Stimulated activated naive B cell treated with anti-CD40 and anti-IgM and Interleukin-4, amounts not matched to agents 10 μg/mL and 1 μg/mL and 100 μg/mL, for 72 hours (primary cell): ENCODE measurements around the gene COL5A2.

Source experiments
- ATAC-seq, 2 donors: fragments of 150-1000 bp; cut with Tn5 transposase; replicated peaks; 2 replicates each; pipeline ENCODE4 v1.10.0; 2021; ENCODE audit warnings: moderate library complexity in 1 of 2
- DNase-seq: peaks from one replicate; pipeline ENCODE4 v3.0.0; 2021
- H3K27ac Mint-ChIP-seq: one replicate; pipeline ENCODE4 v1.8.0; 2022; ENCODE audit warnings: mild to moderate bottlenecking, mixed read lengths
- H3K27me3 Mint-ChIP-seq, 2 donors: one replicate each; pipeline ENCODE4 v1.8.0; 2022; ENCODE audit warnings: mixed read lengths in 2 of 2
- H3K36me3 Mint-ChIP-seq, 2 donors: one replicate each; pipeline ENCODE4 v1.8.0; 2022; ENCODE audit warnings: mixed read lengths in 2 of 2, mild to moderate bottlenecking in 1 of 2
- H3K4me1 Mint-ChIP-seq, 2 donors: one replicate each; pipeline ENCODE4 v1.8.0; 2022; ENCODE audit warnings: mixed read lengths in 2 of 2, mild to moderate bottlenecking in 1 of 2
- H3K4me3 Mint-ChIP-seq, 2 donors: one replicate each; pipeline ENCODE4 v1.8.0; 2022; ENCODE audit warnings: mild to moderate bottlenecking in 2 of 2, mixed read lengths in 2 of 2, moderate library complexity in 1 of 2
- H3K9me3 Mint-ChIP-seq, 2 donors: one replicate each; pipeline ENCODE4 v1.8.0; 2022; ENCODE audit warnings: mixed read lengths in 2 of 2, mild to moderate bottlenecking in 1 of 2

Gene COL5A2

DNA sequence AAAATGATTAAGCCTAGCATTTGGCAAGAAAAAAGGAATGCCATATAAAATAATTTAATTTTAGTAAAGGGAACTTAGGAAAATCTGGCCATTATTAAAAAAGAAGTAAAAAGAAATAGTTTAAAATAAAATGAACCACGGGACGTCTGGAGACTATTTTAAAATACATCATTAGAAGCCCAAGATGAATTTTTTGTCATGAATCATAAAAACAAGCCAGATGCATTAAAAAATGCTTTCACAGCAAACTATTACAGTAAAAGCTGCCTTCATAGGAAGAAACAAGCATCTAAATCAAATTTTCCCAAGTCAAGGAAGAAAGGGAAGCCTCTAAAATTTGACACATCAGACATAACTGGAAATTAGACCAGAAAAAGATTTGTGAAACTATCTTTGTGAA, 33.0 kb downstream of the COL5A2 start:
- ATAC-seq (no peak), DNase-seq (no peak)
- no peak overlapping the region for H3K27ac Mint-ChIP-seq
- no peaks in the 10 kb centered on the region for H3K36me3 Mint-ChIP-seq
- H3K27me3 Mint-ChIP-seq = no peaks in the 10 kb centered on the region
- no peak overlapping the region for H3K4me3 Mint-ChIP-seq
- H3K9me3 Mint-ChIP-seq = no peaks in the 10 kb centered on the region
- no peaks in the 10 kb centered on the region for H3K4me1 Mint-ChIP-seq

DNA sequence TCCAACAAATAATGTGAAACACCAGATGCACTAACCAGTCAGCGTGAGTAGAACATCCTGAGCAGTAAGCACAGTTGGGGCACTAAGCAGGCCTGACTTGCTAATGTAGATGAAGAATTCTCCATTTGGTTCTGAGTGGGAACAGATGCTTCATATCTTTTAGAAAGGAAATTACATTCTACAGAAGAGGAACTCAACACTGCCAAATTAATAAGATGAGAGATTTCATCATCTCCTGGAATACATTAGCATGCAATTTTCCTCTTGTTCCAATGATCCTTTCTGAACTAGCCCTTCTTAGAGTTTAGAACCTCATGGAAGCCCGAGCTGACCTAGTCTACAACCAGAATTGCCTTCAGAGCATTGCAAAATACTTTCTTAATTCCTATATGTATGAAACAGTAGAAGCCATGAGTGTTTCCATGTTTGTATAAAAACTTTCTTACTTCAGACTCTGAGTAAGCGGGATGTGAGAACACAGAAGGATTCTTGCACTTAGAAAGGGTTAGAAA, 34.8 kb downstream of the COL5A2 start:
- Mint-ChIP-seq H3K27ac (no peak overlapping the region), H3K27me3 (no peaks in the 10 kb centered on the region), H3K4me3 (no peak overlapping the region), H3K9me3 (no peaks in the 10 kb centered on the region), H3K4me1 (no peaks in the 10 kb centered on the region), H3K36me3 (no peaks in the 10 kb centered on the region)
- DNase-seq = no peak
- no peak for ATAC-seq

DNA sequence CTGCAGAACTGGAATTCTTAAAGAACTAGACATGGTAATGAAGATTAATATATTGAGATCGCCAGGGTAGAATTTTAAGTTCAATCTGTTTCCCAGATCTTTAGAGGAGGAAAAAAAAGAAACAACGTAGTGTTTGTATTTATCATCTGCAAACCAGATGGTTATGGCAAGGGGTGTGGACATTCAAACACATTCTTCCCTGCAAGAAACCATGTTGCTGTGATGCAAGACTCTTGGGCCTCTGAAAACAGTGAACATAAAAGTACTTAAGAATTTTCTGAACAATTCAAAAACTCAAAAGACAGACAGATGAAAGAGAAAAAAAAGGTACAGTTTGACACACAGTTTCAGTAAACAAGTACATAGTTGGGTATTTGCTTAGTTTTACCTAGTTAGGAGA, 35.6 kb downstream of the COL5A2 start:
- no peak overlapping the region for H3K4me3 Mint-ChIP-seq
- ATAC-seq = no peak
- no peaks in the 10 kb centered on the region for H3K9me3 Mint-ChIP-seq
- no peaks in the 10 kb centered on the region for H3K27me3 Mint-ChIP-seq
- H3K27ac Mint-ChIP-seq = no peak overlapping the region
- H3K4me1 Mint-ChIP-seq = no peaks in the 10 kb centered on the region
- H3K36me3 Mint-ChIP-seq = no peaks in the 10 kb centered on the region
- no peak for DNase-seq

DNA sequence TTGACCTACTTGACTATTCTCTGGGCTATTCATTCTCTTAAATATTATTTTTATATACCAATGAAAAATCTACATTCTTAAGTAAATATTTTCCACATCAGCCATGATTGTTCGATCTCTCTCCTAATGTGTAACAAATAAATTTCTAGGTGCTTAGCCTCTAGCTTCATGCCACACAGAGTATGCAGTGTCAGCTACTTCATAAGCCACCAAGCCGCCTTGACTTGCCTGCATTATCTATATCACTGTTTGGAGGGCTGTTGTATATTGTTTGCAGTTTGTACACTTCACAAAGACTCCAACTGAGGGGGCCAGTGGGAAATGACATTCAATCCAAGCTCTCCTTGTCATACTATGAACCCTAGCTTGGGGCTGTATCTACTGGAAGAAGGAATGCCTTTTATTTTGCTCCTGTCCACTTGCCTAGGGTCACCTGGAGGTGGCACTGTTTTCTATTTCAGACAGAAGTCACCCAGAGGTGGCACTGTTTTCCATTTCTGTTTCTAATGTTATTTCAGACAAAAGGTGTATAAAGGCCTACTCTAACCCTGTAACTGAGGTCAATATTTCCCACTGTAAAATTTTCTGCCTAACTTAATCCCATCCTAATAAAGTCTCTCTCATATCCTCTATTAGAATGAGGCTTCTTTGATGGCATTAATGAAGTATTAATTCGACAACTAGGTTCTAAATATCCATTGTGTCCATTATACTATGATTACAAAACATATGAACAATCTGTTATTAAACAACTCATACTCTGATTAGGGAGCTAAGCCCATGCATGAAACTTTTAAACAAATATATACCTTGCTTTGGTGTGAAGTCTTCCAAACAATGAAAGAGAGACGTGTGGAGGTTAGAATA, 36.4 kb downstream of the COL5A2 start:
- H3K36me3 Mint-ChIP-seq = no peaks in the 10 kb centered on the region
- H3K4me3 Mint-ChIP-seq = no peak overlapping the region
- peak; percentile 1 for DNase-seq
- no peak overlapping the region for H3K27ac Mint-ChIP-seq
- peak; percentile 77 to 79 for ATAC-seq
- no peaks in the 10 kb centered on the region for H3K9me3 Mint-ChIP-seq
- no peaks in the 10 kb centered on the region for H3K27me3 Mint-ChIP-seq
- H3K4me1 Mint-ChIP-seq = no peaks in the 10 kb centered on the region

DNA sequence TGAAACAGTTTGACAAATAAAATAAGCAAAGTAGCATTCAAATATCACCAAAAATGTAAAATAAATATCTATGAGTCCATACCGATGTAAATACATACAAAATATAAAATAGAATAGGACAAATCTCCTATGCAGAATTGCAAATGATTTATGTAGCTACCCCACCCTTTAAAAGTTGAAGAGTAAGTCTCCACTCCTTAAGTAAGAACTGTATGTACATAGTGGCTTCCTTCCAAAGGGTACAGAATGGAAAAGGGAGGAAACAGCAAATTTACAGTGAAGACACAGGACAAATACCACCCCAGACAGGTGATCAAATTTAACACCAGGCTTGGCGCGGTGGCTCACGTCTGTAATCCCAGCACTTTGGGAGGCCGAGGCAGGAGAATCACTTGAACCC, 40.8 kb downstream of the COL5A2 start:
- ATAC-seq = no peak
- Mint-ChIP-seq H3K4me3 (no peak overlapping the region), H3K9me3 (no peaks in the 10 kb centered on the region), H3K36me3 (no peaks in the 10 kb centered on the region), H3K27me3 (no peaks in the 10 kb centered on the region), H3K4me1 (no peaks in the 10 kb centered on the region), H3K27ac (no peak overlapping the region)
- no peak for DNase-seq

DNA sequence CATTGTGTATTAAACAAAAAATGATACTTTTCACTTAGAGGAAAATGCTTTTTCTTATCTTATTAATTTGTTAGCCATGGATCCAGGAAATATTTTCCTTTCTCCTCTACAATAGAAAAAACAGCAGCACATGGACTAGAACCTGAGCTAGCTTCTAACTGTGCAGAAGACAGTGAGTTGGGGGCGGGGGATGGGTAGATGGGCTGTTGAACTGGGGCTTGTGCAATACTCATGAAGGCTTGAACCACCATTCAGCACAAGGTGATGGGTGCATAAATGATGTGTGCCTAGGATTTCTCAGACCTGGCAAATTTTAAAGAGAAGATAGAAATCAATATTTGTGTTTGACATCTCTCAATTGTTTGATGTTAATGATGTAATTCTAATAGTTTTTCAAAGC, 42.0 kb downstream of the COL5A2 start:
- Mint-ChIP-seq H3K4me1 (no peaks in the 10 kb centered on the region), H3K27ac (no peak overlapping the region), H3K27me3 (peaks cover 0 to 4% of the 10 kb centered on the region in 2 donors), H3K36me3 (no peaks in the 10 kb centered on the region), H3K4me3 (no peak overlapping the region), H3K9me3 (no peaks in the 10 kb centered on the region)
- no peak for DNase-seq
- ATAC-seq = no peak

DNA sequence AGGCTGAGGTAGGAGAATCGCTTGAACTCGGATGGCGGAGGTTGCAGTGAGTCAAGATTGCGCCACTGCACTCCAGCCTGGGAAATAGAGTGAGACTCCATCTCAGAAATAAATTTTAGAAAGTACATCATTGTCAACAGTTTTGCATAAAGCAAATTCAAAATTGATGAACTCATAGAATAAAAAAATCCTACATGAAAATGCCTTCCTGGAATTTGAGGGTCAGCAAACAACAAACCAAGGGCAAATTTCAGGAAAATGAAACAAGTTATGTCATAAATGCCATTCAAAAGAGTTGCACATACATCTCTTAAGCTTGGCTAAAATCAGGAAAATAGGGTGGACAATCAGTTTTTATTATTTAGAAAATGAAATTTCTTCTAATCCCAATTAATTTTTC, 45.1 kb downstream of the COL5A2 start:
- Mint-ChIP-seq H3K27me3 (peaks cover 0 to 4% of the 10 kb centered on the region in 2 donors), H3K4me1 (no peaks in the 10 kb centered on the region), H3K4me3 (no peak overlapping the region), H3K27ac (no peak overlapping the region), H3K9me3 (no peaks in the 10 kb centered on the region), H3K36me3 (no peaks in the 10 kb centered on the region)
- DNase-seq (no peak), ATAC-seq (no peak)

DNA sequence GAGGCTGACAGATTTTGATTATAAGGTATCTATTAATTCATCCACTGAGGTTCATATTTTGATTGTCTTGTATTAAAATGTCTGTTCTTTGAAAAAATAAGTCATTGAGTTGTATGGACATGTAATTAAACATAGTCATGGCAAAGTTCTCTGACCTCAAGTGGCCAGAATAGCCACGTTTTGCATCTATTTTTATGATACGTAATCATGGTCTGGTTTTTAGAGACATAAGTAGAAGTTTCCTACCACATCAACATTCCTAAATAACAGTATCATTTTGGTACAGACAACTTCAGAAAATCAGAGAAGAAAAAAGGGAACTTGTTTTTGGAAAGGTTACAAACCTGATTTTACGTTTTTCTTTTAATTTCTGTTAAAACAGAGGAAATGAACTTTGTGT, 47.6 kb downstream of the COL5A2 start:
- ATAC-seq (no peak), DNase-seq (no peak)
- no peak overlapping the region for H3K4me3 Mint-ChIP-seq
- no peaks in the 10 kb centered on the region for H3K9me3 Mint-ChIP-seq
- peaks cover 0 to 4% of the 10 kb centered on the region in 2 donors for H3K27me3 Mint-ChIP-seq
- H3K36me3 Mint-ChIP-seq = no peaks in the 10 kb centered on the region
- no peak overlapping the region for H3K27ac Mint-ChIP-seq
- no peaks in the 10 kb centered on the region for H3K4me1 Mint-ChIP-seq

DNA sequence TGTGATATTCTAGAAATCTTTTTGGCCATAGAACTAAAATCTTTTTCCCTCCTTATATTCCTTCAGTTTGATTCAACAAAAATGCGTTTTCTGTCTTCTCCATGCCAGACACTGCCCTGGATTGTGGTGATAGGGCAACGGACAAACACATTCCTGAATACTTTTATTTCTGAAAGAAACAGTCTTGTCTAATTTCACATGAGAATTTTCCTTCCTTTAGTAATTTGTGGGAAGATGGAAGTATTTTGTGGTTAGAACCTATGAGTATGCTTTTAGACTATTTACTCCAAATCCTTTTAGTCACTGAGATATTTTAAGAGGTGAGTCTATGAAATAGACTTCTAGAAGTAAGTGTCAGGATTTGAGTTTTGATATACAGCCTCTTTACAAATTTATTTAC, 49.6 kb downstream of the COL5A2 start:
- no peaks in the 10 kb centered on the region for H3K9me3 Mint-ChIP-seq

DNA sequence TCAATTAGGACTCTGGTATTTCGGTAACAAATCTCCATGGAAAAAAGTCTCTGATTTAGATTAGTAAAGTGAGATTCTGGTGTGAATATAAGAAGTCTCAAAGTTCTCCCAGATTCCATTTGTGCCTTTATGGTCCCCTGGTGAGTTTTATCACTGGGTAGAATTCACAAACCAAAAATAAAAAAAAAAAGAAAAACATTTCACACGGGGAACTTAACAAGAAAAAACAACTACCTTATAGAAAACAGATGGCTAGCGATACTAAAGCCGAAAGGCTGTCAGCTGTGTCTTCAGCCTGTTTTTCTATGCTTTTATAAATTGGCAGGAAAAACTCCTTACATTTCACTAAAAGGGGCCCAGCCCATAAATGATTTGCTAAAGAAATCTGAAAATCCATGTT, 50.6 kb downstream of the COL5A2 start:
- H3K9me3 Mint-ChIP-seq = no peaks in the 10 kb centered on the region
- no peaks in the 10 kb centered on the region for H3K36me3 Mint-ChIP-seq
- ATAC-seq (no peak), DNase-seq (no peak)
- H3K27ac Mint-ChIP-seq = no peak overlapping the region
- H3K27me3 Mint-ChIP-seq = peaks cover 0 to 4% of the 10 kb centered on the region in 2 donors
- H3K4me1 Mint-ChIP-seq = no peaks in the 10 kb centered on the region
- H3K4me3 Mint-ChIP-seq = no peak overlapping the region

More for the DNA sequence above, 49.6 kb downstream of the COL5A2 start:
- Mint-ChIP-seq H3K4me1 (no peaks in the 10 kb centered on the region), H3K27ac (no peak overlapping the region), H3K4me3 (no peak overlapping the region), H3K27me3 (peaks cover 0 to 4% of the 10 kb centered on the region in 2 donors), H3K36me3 (no peaks in the 10 kb centered on the region)
- DNase-seq (no peak), ATAC-seq (no peak)

DNA sequence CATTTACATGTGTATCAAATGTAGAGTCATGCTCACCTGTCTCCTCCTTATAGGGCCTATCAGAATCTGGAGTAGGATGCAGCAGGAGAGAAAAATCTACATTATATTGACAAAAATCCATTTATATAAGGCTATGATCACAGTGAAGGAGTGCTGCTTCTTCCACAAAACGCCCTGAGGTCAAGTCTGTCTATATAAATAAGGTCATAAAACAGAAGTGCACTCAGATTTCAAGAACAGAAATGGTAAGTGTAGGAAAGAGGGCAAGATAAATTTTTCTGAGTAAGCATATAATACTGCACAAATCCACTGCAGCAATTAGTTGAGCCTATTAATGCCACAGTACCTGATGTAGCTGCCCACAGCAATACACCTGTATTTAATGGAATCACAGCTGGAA, 51.8 kb downstream of the COL5A2 start:
- no peaks in the 10 kb centered on the region for H3K9me3 Mint-ChIP-seq
- ATAC-seq (no peak), DNase-seq (no peak)
- no peaks in the 10 kb centered on the region for H3K27me3 Mint-ChIP-seq
- no peak overlapping the region for H3K4me3 Mint-ChIP-seq
- no peak overlapping the region for H3K27ac Mint-ChIP-seq
- H3K36me3 Mint-ChIP-seq = no peaks in the 10 kb centered on the region
- H3K4me1 Mint-ChIP-seq = no peaks in the 10 kb centered on the region

DNA sequence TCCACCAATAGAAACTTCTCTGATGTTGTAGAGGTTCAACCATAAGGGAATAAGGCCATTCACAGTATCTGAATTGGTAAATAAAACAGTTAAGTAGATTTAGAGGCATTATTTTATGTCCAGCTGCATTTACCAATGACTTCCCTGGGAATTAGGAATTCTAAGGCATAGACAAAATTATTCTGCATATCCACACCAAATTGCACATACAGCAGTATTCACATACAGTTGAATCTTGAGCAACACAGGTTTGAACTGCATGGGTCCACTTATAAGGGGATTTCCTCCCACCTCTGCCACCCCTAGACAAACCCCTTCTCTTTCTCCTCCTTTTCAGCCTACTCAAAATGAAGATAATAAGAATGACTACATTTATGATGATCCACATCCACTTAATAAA, 54.4 kb downstream of the COL5A2 start:
- no peaks in the 10 kb centered on the region for H3K9me3 Mint-ChIP-seq
- no peaks in the 10 kb centered on the region for H3K27me3 Mint-ChIP-seq
- no peaks in the 10 kb centered on the region for H3K36me3 Mint-ChIP-seq
- H3K4me3 Mint-ChIP-seq = no peak overlapping the region
- no peak for ATAC-seq
- no peak for DNase-seq
- no peak overlapping the region for H3K27ac Mint-ChIP-seq
- H3K4me1 Mint-ChIP-seq = no peaks in the 10 kb centered on the region

DNA sequence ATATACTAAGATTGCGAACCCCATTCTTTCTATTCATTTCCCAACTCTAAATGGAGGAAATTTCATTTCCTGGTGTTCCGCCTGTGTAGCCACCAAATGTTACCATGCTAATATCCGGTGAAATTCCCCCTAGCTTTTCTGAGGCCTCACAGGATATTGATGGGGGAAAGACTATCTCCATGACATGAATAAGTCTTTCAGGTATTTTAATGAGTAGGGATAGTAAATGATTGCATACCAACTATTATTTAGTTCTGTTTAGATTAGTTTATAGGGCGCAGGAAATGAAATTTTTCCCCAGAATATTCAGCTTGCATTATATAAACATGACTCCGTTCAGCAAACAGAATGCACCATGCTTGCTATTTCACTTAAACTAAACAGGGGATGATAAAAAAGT, 55.4 kb downstream of the COL5A2 start:
- H3K4me1 Mint-ChIP-seq = no peaks in the 10 kb centered on the region
- H3K27ac Mint-ChIP-seq = no peak overlapping the region
- H3K9me3 Mint-ChIP-seq = no peaks in the 10 kb centered on the region
- H3K36me3 Mint-ChIP-seq = no peaks in the 10 kb centered on the region
- H3K4me3 Mint-ChIP-seq = no peak overlapping the region
- H3K27me3 Mint-ChIP-seq = peaks cover 0 to under 1% of the 10 kb centered on the region in 2 donors
- ATAC-seq (no peak), DNase-seq (no peak)

DNA sequence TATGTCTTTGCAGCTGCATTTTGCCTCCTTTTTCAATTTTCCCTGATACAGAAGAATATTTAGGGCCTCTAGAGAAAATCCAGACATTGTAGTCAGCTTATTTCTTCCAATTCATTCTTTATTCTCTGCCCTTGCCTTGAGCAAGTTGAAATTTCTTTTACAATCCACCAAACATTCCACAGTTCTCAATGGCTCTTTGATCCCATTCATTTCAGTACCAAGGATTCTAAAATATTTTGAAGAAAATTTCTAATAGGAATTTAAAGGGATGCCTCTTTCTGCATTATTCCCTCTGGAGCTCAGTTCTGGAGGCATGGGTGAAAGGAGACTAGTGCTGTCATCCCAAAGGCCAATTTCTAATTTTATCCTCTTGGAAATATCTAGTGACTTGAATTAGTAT, 61.2 kb downstream of the COL5A2 start:
- DNase-seq (no peak), ATAC-seq (no peak)
- H3K9me3 Mint-ChIP-seq = no peaks in the 10 kb centered on the region
- H3K27me3 Mint-ChIP-seq = peaks cover 0 to 4% of the 10 kb centered on the region in 2 donors
- no peaks in the 10 kb centered on the region for H3K4me1 Mint-ChIP-seq
- no peak overlapping the region for H3K27ac Mint-ChIP-seq
- H3K4me3 Mint-ChIP-seq = no peak overlapping the region
- H3K36me3 Mint-ChIP-seq = no peaks in the 10 kb centered on the region

DNA sequence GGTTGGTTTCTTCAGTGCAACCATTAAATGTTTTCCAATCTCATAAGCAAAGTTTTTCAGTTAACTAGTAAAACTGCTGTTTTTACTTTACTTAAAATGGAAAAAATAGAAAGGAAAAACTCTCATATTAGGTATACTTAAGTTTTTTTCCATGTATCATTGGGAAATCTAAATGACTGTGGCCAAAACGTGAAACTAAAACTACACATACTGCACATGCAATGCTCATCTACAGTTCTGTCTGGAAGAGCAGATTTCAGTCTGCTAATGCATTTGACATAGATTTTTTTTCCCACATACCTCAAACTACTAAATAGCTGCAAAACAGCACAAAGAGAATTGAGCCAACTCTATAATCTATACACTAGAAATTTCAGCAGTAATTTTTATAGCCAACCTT, 62.6 kb downstream of the COL5A2 start:
- ATAC-seq (no peak), DNase-seq (no peak)
- H3K36me3 Mint-ChIP-seq = no peaks in the 10 kb centered on the region
- peaks cover 0 to 4% of the 10 kb centered on the region in 2 donors for H3K27me3 Mint-ChIP-seq
- H3K27ac Mint-ChIP-seq = no peak overlapping the region
- H3K4me3 Mint-ChIP-seq = no peak overlapping the region
- H3K9me3 Mint-ChIP-seq = no peaks in the 10 kb centered on the region
- no peaks in the 10 kb centered on the region for H3K4me1 Mint-ChIP-seq
